Measurements from ENCODE around the gene CD93.
A peak's percentile ranks its signal among the peaks of the same experiment; 100 is the strongest.

Gene CD93

DNA sequence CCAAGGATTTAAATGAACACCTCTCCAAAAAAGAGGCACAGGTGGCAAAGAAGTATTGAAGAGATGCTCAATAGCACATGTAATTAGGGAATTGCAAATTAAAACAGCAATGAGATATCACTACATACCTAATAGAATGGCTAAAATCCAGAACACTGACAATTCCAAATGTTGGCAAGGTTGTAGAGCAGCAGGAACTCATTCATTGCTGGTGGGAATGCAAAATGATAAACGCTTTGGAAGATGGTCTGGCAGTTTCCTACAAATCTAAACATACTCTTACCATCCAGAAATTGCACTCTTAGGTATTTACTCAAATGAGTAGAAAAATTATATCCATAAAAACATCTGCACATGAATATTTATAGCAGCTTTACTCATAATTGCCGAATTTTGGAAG lies 17.0 kb downstream of the CD93 start:
- DNase-seq, result no peak
- intact Hi-C loops (cut with DNase I), result no loop called here

DNA sequence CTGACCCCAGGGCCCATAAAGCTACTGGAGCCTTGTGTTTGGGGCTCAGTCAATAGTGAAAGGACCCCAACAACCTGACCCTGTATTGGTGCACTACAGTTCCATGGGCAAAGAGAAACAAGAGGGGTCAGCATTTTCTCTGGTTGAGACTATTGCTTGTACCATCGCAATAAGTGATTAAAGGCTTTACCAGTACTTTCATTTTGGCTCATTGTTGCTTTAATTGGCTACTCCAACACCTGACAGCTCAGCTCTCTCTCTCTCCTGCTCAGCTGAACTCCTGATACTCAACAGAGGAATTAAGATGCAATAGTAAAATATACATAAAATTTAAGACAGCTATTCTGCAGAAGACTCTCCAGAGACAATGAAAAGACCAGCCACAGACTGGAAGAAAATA lies 17.8 kb downstream of the CD93 start:
- no peak for DNase-seq
- intact Hi-C loops (cut with DNase I), result no loop called here

DNA sequence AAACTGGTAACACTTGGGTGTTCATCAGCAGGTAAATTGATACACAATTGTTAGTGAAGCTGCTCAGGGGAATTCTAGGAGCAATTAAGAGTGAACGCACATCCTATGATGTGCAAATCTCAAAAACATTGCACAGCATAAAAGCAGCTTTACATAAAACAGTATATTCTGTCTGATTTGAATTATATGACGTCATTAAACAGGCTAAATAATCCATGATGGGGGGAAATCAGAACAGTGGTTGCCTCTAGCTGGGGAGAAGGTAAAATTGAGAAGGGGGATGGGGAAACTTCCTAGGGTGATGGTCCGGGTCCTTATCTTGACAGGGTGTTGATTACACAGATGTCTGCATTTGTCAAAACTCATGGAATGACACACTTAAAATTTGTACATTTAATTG lies 19.4 kb downstream of the CD93 start:
- DNase-seq, result no peak
- intact Hi-C loops (cut with DNase I), result no loop called here

DNA sequence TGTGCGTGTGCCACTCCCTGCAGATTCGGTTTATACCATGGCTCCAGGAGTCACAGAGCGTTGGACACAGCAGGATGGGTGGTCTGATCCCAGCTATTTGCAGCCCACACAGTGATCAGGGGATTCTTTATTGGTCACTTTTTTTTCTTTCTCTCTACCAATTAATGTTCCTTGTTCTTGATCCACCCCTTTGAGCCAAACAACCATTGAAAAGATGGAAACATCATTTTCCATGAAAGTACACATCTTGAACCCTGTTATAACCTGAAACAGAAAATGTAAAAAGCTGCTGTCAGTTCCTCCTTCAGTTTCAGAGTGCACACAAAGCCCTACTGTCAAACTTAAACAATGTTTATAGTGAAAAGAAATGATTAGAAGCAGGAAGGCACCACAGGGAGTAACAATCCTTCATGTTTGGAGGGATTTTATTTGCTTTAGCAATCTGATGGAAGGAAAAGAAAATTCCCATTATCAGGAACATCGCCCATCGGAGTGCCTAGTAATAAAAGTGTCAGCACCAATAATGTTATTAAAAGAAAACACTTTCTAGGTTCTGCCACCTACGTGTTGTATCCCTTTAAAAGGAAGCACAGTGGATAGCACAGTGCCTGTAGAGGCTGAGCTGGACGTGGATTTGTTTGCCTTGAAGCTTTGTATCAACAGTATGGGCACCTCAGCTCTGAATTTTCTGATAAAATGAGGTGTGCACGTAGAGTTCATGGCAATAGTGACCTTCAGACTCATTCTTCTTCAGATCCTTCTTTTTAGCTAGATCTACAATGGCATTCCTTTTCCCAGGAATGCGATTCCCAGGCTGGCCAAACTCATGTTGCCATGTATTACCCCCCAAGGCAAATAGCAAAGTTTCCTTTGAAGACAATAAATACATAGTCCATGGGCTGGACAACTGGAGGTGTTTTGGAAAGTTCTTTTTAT lies 20.6 kb downstream of the CD93 start:
- no peak for DNase-seq
- intact Hi-C loops (cut with DNase I), result no loop called here

DNA sequence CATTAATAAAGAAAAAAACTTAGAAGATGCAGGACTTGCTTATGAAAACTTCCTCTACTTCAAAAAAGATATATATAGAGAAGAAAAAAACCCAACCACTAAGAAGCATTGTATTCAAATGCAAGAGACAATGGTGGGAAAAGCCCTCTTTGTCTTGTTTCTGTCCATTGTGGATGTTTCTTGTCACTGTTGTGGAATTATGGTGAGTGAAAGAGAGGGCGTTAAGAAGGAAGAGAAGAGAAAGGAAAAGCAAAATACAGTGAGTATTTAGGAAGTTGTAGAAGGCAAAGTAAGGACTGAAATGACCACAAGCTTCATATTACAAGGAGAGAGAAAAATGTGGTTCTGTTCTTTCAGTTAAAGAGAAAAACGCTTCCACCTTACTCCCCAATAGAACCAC lies 22.5 kb downstream of the CD93 start:
- intact Hi-C loops (cut with DNase I), result no loop called here
- DNase-seq, result no peak

DNA sequence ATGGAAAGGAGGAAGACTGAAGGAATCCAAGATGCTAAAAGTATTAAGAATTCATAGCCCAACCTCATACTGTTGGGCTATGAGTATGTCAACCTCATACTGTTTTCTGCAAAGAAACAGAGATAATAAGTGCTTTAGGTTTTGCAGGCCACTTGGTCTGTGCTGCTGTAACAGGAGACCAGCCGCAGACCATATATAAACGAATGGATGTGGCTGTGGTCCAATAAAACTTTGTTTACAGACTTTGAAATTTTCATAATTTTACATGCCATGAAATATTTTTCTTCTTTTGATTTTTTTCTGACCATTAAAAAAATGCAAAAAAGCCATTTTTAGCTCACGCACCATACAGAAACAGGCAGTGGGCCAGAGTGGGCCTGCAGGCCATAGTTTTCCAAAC lies 23.0 kb downstream of the CD93 start:
- no peak for DNase-seq
- intact Hi-C loops (cut with DNase I), result no loop called here

DNA sequence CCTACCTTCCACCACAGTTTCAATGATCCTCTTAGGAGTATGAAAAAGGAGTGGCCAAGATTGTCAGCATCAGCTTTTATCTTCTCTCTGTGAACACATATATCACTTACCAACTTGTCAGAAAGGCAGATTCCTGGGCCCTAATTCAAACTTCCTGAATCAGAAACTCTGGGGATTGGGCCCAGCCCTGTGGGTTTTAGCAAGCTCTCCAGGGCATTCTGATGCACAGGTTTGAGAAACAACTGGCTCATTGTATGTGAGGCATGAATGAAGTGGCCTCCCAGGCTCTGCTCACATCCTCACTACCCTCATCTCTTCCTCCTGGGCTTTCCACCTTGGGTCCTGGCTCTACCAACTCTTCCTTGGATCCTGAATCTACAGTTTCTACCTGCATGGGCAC lies 23.5 kb downstream of the CD93 start:
- DNase-seq, result no peak
- intact Hi-C loops (cut with DNase I), result no loop called here

DNA sequence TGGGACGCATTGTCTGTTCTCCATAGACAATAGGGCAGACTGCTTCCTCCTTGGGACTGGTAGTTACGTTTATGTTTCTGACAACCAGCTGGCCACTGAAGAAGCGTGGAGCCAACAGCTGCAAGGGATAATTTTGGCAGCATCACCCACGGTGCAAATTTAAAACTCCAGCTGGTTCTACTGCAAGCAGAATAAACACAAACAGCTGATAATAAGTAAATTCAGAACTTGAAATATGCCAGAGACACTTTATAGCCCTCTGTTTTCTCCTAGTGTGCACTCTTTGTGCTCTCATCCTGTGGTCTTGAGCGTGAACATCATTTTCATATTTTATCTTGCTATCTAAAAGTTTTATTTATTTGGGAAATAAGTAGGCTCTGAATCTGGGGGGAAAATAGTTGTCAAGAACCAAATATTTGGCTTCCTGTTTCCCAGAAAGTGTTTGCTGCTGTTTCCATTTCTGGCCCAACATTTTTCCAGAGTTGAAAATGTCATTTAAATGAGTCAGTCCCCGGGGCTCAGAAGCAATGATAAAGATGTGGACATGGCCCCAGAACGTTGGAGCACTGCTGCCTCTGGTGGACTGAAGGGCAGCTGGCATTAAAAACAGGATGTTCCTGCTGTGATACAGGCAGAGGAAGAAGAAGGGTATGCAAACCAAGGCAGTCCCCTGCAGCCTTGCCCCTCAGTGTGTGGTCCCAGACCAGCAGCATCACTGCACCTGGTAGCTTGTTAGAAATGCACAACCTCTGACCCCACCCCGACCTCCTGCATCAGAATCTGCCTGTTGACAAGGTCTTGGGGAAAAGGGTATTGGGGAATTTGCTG lies 24.2 kb downstream of the CD93 start:
- intact Hi-C loops (cut with DNase I), result no loop called here
- peak in 3 of 42 donors; percentile 26 to 39 (median 31) for DNase-seq

DNA sequence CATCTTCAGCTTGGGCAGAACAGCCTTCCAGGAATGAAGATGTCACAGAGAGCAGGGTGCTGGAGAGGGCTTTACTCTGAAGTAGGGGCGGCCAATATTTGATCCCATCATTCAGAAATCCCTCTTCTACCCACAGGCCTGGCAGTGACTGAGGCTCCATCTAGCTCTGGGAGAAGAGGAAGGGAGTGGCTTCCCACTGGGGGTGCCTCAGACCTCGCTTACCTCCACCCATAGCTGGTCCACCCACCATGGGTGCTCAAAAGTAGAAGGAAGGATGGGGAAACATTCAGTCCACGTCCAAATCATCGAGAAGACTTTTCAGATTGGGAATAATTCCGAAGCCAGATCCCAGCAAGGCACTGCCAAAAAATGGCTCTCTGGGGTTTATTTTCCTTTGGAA lies 24.9 kb downstream of the CD93 start:
- intact Hi-C loops (cut with DNase I), result no loop called here
- DNase-seq, result peak in 1 of 42 donors; percentile 21

DNA sequence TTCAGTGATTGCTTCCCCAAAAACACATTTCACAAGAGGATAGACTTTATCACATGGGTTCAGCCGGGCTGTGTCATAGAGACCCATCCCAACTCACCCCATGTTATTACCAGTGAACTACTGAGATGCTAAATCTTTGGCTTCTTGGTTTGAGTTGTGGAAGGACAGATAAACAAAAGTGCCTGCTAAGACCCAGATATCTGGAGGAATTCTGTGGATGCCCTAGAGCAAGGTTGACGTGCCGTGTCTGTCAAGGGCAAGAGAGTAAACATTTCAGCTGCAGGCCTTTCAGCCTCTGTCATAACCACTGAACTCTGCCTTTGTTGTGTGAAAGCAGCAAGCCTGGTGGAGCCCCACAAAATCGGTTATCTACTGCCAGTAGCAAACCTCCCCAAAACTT lies 25.5 kb downstream of the CD93 start:
- no peak for DNase-seq
- intact Hi-C loops (cut with DNase I), result no loop called here

DNA sequence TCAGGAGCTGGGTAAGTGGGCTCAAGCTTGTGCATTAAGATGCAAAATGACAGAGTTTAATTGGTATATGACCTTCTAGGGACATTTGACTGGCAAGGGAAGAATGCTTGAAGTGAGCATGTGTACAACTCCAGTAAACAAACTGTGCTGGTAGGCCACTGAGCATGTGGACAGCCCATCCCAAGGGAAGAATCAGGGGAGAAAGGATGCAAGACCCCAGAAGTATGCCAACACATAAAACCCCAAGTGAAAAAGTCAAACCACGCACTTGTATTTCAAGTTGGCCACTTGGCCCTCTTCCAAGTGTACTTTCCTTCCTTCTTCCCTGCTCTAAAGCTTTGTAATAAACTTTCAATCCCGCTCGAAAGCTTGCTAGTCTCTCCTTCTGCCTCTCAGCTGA lies 26.3 kb downstream of the CD93 start:
- DNase-seq, result no peak
- intact Hi-C loops (cut with DNase I), result no loop called here

DNA sequence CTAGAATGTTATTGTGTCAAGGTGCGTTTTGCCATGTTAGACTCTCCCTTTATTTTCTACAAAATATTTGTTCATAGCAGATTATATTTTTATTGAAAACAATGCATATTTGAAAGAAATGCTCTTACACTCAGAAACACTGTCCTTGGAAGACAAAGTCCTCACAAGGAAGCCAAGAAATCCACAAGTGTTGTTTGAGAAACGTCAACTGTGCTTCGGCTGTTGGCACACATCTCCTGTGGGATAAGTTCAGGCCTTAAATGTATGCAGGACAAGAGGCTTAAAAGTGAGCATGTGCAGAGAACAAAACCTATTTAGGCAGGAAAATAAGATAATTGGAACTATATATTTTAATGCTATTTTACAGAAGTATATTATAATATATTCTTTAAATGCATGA lies 27.1 kb downstream of the CD93 start:
- DNase-seq, result no peak
- intact Hi-C loops (cut with DNase I), result no loop called here

DNA sequence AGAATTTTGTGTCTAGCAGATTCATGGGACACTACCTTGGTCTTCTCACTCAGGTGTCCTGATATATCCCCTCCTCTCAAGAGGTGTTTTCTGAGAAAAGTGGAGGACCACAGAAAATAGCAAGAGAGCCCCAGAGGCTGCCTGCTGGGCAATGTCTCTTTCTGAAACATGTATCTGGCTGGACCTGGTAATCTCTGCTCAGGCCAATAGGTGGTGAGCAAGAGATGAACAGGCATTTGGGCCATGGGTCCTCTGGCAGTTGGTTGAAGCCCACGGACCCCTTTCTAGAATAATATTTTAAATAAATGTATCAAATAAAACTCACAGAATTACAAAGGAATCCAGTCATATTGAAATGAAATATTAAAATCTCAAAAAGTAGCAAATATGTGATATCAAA lies 27.9 kb downstream of the CD93 start:
- intact Hi-C loops (cut with DNase I), result no loop called here
- peak in 1 of 42 donors; percentile 9 for DNase-seq

DNA sequence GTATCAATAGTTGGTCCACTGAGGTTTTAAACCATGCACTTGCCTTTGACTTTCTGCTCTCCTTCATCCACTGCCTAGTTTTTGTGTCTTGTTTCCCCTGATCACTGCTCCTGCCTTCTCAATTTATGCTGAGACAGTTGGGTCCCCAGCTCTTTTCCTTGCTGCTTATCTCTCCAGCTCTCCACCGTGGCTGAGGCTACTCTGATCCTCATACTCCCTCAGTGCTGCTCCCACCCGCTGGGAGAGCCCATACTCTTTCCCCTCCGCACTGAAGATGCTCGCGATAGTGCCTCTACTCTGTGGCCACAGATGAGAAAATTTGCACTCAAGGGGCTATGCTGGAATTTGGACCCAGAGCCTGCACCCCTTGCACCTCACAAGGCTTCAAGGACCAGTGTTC lies 33.2 kb downstream of the CD93 start:
- intact Hi-C loops (cut with DNase I), result no loop called here
- DNase-seq, result no peak

DNA sequence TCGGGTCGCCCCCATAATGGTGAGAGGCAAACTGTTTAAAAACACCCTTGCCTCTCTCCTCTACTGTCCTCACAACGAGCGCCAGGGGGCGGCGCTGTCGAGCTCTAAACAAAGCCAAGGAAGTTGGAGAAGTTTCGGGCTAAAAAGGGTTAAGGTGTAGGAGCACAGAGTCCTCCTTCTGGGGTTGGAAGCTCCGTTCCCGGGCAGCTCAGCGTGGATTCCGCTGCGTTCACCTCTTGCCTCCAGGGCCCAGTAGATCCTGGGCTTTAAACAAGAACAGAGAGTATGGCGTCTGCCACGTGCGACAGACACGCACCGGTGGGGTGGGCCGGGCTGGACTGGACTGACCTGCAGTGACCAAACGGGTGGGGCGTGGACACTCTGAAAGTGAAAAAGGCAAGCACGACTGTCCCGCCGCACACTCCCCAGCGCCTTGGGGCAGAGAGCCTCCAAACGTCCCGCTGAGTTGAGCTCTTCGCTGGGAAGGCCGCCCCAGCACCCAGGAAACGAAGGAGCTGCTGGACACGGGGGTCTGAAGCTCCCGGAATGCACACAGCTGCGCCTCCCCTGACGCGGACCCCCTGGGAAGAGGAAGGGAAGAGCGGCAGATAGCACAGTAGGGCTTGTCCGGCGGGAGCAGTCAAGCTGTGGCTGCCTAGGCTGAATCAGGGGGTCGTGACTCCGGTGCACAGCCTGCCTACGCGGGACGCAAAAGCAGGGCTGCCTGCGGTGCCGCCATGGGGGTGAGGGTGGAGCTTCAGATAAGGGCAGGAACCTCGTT lies 35.1 kb downstream of the CD93 start:
- intact Hi-C loops (cut with DNase I), result no loop called here
- peak in 26 of 42 donors; percentile 26 to 65 (median 49) for DNase-seq

DNA sequence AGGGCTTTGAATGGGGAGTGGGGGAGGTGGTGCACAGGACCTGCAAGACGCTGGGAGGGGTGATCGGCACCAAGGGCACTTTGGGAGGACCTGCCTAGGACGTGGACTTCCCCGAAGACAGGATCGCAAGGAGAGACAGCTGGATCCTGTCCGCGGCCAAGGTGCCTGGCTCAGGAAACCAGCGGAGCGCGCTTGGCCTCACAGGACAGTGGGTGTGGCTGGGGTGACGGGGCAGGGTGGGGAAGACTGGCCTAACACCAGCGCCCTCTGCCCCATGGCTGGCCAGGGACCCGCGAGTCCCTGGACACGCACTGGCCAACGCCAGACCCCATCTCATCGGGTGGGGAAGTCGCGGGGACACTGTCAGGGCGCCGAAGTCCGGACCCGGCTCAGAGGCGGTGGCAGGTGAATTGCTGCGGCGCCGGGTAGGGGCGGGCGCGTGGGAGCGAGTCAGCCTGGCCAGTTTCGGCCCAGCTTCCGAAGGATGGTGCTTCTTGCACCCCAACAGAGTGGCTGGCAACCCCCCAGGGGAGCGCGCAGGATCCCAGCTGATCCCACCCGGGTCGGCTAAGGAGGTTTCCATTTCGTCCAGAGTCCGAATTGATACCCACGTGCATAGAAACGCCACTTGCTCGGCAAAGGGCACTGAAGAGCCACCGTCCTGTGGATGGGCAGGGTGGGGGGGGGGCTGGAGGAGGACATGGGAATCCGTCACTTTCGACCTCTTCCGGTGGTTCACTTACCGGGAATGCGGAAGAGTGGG lies 35.9 kb downstream of the CD93 start:
- intact Hi-C loops (cut with DNase I), result no loop called here

DNA sequence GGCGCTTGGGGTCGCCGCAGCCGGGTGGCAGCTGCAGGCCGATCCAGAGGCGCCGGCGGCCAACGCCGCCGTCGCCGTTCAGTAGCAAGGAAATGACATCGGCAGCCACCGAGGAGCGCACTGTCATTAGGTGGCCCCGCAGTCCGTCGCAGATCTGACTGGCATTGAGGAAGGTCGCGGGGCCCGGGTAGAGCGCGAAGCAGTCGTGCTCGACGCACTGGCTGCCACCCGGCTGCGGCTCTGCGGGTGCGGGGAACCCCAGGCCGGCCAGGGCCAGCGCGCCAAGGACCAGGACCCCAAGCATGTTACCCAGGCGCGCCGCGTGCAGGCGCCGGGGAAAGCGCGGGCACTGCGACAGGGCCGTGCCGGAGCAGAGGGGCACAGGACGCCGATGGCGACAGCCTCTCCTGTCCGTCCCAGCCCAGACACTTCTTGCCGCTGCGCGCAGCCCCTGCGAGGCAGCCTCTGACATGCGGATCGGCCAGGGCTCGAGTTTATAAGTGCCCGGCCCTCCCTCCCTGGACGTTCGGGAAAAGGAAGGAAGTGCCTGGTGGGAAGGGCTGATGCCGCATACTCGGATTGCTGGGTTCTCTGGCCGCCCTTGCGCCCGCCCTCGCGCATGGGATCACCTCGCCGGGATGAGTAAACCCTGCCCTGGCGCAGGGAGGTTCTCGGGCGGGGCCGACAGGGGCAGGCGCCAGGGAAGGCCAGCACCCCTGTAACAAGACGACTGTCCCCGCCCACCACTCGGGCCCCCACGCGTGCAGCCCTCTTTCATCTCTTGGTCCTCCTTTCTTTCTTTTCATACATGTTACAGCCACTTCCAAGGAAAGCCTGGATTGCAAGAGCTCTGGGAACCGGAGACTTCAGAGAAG lies 36.7 kb downstream of the CD93 start, which contains the start of gene THBD:
TSS of gene THBD (minus strand) at position 472 of the 875 bp plus-strand sequence. CDS start at position 304, 168 bp downstream.
- peak in 11 of 42 donors; percentile 12 to 58 (median 39) for DNase-seq
- intact Hi-C loops (cut with DNase I), result no loop called here

More for the DNA sequence above, 35.9 kb downstream of the CD93 start:
- DNase-seq, result peak in 3 of 42 donors; percentile 9 to 27 (median 25)

All from head of caudate nucleus (tissue), 42 donors.